ENCODE results near the gene RNU6-9. TPM values are rescaled to one million over a fixed set of nuclear protein-coding genes. Genes with fewer than 3 reads are reported as not detected.

RNU6-9 gene
- total RNA-seq, 2 experiments from 2014 or later, result not detected

DNA sequence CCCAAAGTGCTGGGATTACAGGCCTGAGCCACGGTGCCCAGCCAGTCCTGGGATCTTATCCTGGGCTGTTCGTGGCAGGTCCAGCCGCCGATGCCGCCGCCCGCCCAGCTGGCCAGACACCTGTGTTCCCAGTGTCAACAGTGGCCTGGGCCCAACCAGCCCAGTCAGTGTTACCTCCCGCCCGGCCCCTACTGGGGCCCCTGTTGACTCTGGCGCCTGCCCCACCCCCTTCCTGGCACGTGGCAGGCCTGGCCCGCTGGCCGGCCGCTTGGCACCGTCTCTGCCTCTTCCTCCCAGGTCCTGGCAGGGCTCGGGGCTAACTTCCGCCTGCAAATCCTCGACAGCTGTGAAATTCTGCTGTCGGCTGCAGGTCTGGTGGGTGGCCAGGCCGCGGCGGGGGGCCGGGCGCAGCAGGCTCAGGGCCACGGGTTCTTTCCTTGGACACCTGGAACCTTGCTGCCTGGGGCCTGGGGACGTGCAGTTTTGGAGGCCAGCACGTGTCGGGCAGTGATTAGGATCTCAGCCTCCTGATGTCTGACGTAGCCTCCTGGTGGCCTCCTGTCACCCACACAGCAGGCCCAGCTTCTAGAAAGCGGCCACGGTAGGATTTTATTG, 41.7 kb downstream of the RNU6-9 start:
- intact Hi-C loops (cut with DNase I, micrococcal nuclease), result no loop called here
- Histone ChIP-seq H3K9me3 (ENCODE audit: control insufficient read depth in 1 of 2, insufficient read depth in 1 of 2, low read length in 2 of 2) (peaks cover 0 to 12% of the 10 kb centered on the region in 2 experiments), H3K27ac (ENCODE audit: low read depth in 1 of 2, low read length in 2 of 2) (no peak overlapping the region), H3K36me3 (ENCODE audit: insufficient read depth, low read length) (no peaks in the 10 kb centered on the region), H3K27me3 (ENCODE audit: control insufficient read depth in 1 of 2, insufficient read depth in 2 of 2, low read length in 2 of 2) (no peaks in the 10 kb centered on the region), H3K4me1 (ENCODE audit: insufficient read depth, low read length) (peaks cover 53% of the 10 kb centered on the region), H3K4me3 (ENCODE audit: low read length) (no peak overlapping the region)
- DNase-seq (peak in 2 of 14 experiments; percentile 41 to 51), ATAC-seq (ENCODE audit: poor library complexity) (no peak)
- no peaks in the 10 kb centered on the region for H3K27me3 Mint-ChIP-seq
- TF ChIP-seq, protein P1, sequence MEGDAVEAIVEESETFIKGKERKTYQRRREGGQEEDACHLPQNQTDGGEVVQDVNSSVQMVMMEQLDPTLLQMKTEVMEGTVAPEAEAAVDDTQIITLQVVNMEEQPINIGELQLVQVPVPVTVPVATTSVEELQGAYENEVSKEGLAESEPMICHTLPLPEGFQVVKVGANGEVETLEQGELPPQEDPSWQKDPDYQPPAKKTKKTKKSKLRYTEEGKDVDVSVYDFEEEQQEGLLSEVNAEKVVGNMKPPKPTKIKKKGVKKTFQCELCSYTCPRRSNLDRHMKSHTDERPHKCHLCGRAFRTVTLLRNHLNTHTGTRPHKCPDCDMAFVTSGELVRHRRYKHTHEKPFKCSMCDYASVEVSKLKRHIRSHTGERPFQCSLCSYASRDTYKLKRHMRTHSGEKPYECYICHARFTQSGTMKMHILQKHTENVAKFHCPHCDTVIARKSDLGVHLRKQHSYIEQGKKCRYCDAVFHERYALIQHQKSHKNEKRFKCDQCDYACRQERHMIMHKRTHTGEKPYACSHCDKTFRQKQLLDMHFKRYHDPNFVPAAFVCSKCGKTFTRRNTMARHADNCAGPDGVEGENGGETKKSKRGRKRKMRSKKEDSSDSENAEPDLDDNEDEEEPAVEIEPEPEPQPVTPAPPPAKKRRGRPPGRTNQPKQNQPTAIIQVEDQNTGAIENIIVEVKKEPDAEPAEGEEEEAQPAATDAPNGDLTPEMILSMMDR (IDR thresholded peaks at IDR 0.05), result no peak
- peaks cover 33% of the 10 kb centered on the region for H3K4me1 Mint-ChIP-seq (ENCODE audit: low read depth)
- POLR2A ChIA-PET, result no interaction called here
- H3K9me3 Mint-ChIP-seq, result no peaks in the 10 kb centered on the region
- CTCF ChIA-PET, result no interaction called here
- H3K27ac Mint-ChIP-seq, result no peak overlapping the region
- no peaks in the 10 kb centered on the region for H3K36me3 Mint-ChIP-seq (ENCODE audit: low read depth)
- H3K4me3 Mint-ChIP-seq, result peak overlapping the region; percentile 56

DNA sequence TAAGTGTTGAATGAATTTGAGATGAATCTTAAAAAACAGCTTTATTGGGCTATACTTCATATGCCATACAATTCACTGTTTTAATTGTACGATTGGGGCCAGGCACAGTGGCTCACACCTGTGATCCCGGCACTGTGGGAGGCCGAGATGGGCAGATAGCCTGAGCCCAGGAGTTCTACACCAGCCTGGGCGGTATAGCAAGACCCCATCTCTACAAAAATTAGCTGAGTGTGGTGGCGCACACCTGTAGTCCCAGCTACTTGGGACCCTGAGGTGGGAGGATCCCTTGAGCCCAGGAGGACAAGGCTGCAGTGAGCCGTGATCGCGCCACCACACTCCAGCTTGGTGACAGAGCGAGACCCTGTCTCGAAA, 42.9 kb downstream of the RNU6-9 start:
- H3K9me3 Mint-ChIP-seq, result no peaks in the 10 kb centered on the region
- Histone ChIP-seq H3K27ac (ENCODE audit: low read depth in 1 of 2, low read length in 2 of 2) (no peak overlapping the region), H3K9me3 (ENCODE audit: control insufficient read depth in 1 of 2, insufficient read depth in 1 of 2, low read length in 2 of 2) (peaks cover 0 to 12% of the 10 kb centered on the region in 2 experiments), H3K36me3 (ENCODE audit: insufficient read depth, low read length) (no peaks in the 10 kb centered on the region), H3K4me3 (ENCODE audit: low read length) (no peak overlapping the region), H3K4me1 (ENCODE audit: insufficient read depth, low read length) (peaks cover 63% of the 10 kb centered on the region), H3K27me3 (ENCODE audit: control insufficient read depth in 1 of 2, insufficient read depth in 2 of 2, low read length in 2 of 2) (no peaks in the 10 kb centered on the region)
- ChIA-PET CTCF (interaction anchor here (0.6 kb wide), 1 partner anchor 420 kb away, joined by 3 read pairs; no protein-coding TSS in a partner anchor), POLR2A (interaction anchor here (1.0 kb wide), 1 partner anchor 43 kb away, joined by 4 read pairs; the partner anchor contains the start of genes MED16 and RNU6-9)
- no peak overlapping the region for H3K27ac Mint-ChIP-seq
- intact Hi-C loops (cut with DNase I, micrococcal nuclease), result no loop called here
- DNase-seq, result no peak
- H3K36me3 Mint-ChIP-seq (ENCODE audit: low read depth), result no peaks in the 10 kb centered on the region
- ATAC-seq (ENCODE audit: poor library complexity), result no peak
- no peak overlapping the region for H3K4me3 Mint-ChIP-seq
- TF ChIP-seq, protein P1 (IDR thresholded peaks at IDR 0.05), result no peak
- H3K4me1 Mint-ChIP-seq (ENCODE audit: low read depth), result peaks cover 39% of the 10 kb centered on the region
- H3K27me3 Mint-ChIP-seq, result no peaks in the 10 kb centered on the region

DNA sequence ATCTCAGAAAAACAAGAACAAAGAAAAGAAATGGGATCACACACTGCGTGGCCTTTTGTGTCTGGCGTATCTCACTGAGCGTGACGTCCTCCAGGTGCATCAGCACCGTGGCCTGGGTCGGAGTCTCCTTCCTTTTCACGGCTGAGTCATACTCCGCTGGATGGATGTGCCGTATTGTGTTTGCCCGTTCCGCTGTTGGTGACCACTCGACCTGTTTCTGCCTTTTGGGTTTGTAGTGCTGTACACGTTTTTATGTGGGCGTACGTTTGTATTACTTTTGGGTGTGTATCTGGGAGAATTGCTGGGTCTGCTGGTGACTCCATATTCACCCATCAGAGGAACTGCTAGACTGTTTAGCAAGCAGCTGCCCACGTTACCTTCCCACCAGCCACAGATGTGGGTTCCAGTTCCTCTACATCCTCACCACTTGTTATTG, 44.0 kb downstream of the RNU6-9 start:
- no peaks in the 10 kb centered on the region for H3K36me3 Mint-ChIP-seq (ENCODE audit: low read depth)
- H3K27ac Mint-ChIP-seq, result peak overlapping the region; percentile 48
- H3K27me3 ChIP-seq (ENCODE audit: control insufficient read depth in 1 of 2, insufficient read depth in 2 of 2, low read length in 2 of 2), result no peaks in the 10 kb centered on the region
- H3K9me3 ChIP-seq (ENCODE audit: control insufficient read depth in 1 of 2, insufficient read depth in 1 of 2, low read length in 2 of 2), result peaks cover 0 to 12% of the 10 kb centered on the region in 2 experiments
- CTCF ChIA-PET, result interaction anchor here (1.5 kb wide), 1 partner anchor 47 kb away, joined by 6 read pairs; the partner anchor contains the start of gene WDR18
- TF ChIP-seq, protein P1 (IDR thresholded peaks at IDR 0.05), result no peak
- H3K4me3 Mint-ChIP-seq, result peak overlapping the region; percentile 66
- intact Hi-C loops (cut with DNase I, micrococcal nuclease), result no loop called here
- H3K4me1 ChIP-seq (ENCODE audit: insufficient read depth, low read length), result peaks cover 66% of the 10 kb centered on the region
- no peak overlapping the region for H3K27ac ChIP-seq (ENCODE audit: low read depth in 1 of 2, low read length in 2 of 2)
- H3K4me1 Mint-ChIP-seq (ENCODE audit: low read depth), result peaks cover 41% of the 10 kb centered on the region
- DNase-seq (peak in 7 of 14 experiments; percentile 34 to 80 (median 55)), ATAC-seq (ENCODE audit: poor library complexity) (peak; percentile 21)
- no peaks in the 10 kb centered on the region for H3K9me3 Mint-ChIP-seq
- H3K27me3 Mint-ChIP-seq, result no peaks in the 10 kb centered on the region
- no peaks in the 10 kb centered on the region for H3K36me3 ChIP-seq (ENCODE audit: insufficient read depth, low read length)
- POLR2A ChIA-PET, result interaction anchor here (0.8 to 2.1 kb wide), 2 partner anchors 13 to 47 kb away, joined by 3 to 5 read pairs; partner anchors contain the start of gene WDR18
- H3K4me3 ChIP-seq (ENCODE audit: low read length), result no peak overlapping the region
